GM23338 (cell line): ENCODE measurements around the gene COP1. TPM values are rescaled to one million over a fixed set of nuclear protein-coding genes. Genes with fewer than 3 reads are reported as not detected.

ENCODE experiments used
- ATAC-seq: fragments of 200-7000 bp; cut with Tn5 transposase; 3 replicates; pipeline ENCODE4 v1.9.1; 2020
- DNase-seq: peaks from one replicate; pipeline ENCODE4 v3.0.0-alpha.2; 2015; ENCODE audit warnings: low spot score
- H2AFZ ChIP-seq: fragments of 200-600 bp; sonication (generic); 2 replicates; pipeline ENCODE4 v1.8.0; 2016; ENCODE audit warnings: antibody characterized with exemption, mild to moderate bottlenecking, moderate library complexity
- H3F3A ChIP-seq: fragments of 200-600 bp; sonication (generic); replicated peaks from 2 replicates; pipeline ENCODE4 v1.8.0; 2017; ENCODE audit warnings: antibody characterized with exemption, mixed run types, low read depth
- H3K27ac ChIP-seq: fragments of 200-600 bp; sonication (generic); 2 replicates; pipeline ENCODE4 v1.6.1; 2016; ENCODE audit warnings: low read depth
- H3K27me3 ChIP-seq: fragments of 200-600 bp; sonication (generic); 2 replicates; pipeline ENCODE4 v1.8.0; 2016; ENCODE audit warnings: mild to moderate bottlenecking, mixed run types, moderate library complexity; ENCODE audit not compliant: insufficient read depth
- H3K36me3 ChIP-seq: fragments of 200-600 bp; sonication (generic); 2 replicates; pipeline ENCODE4 v1.8.0; 2016; ENCODE audit warnings: mild to moderate bottlenecking; ENCODE audit not compliant: insufficient read depth
- H3K4me1 ChIP-seq: fragments of 200-600 bp; sonication (generic); 2 replicates; pipeline ENCODE4 v1.8.0; 2016; ENCODE audit warnings: mild to moderate bottlenecking, moderate library complexity; ENCODE audit not compliant: insufficient read depth
- H3K4me2 ChIP-seq: fragments of 200-600 bp; sonication (generic); 2 replicates; pipeline ENCODE4 v1.7.1; 2017; ENCODE audit warnings: mixed run types
- H3K4me3 ChIP-seq: fragments of 200-600 bp; sonication (generic); 2 replicates; pipeline ENCODE4 v1.6.1; 2016; ENCODE audit warnings: mixed run types
- H3K79me2 ChIP-seq: fragments of 200-600 bp; sonication (generic); replicated peaks from 2 replicates; pipeline ENCODE4 v1.8.0; 2017; ENCODE audit warnings: mild to moderate bottlenecking; ENCODE audit not compliant: insufficient read depth
- H3K9me2 ChIP-seq: fragments of 200-600 bp; sonication (generic); 2 replicates; pipeline ENCODE4 v1.8.0; 2017; ENCODE audit not compliant: insufficient read depth
- H4K20me1 ChIP-seq: fragments of 200-600 bp; sonication (generic); replicated peaks from 2 replicates; pipeline ENCODE4 v1.8.0; 2017; ENCODE audit warnings: mild to moderate bottlenecking; ENCODE audit not compliant: insufficient read depth
- H3K27ac Mint-ChIP-seq: 2 replicates; pipeline ENCODE4 v1.8.0; 2020; ENCODE audit warnings: inconsistent platforms, mild to moderate bottlenecking, moderate library complexity, mixed read lengths
- H3K27me3 Mint-ChIP-seq: 3 replicates; pipeline ENCODE4 v1.8.0; 2022; ENCODE audit warnings: low read depth, mild to moderate bottlenecking, moderate library complexity, mixed read lengths, inconsistent platforms; ENCODE audit not compliant: insufficient read depth, poor library complexity
- H3K36me3 Mint-ChIP-seq: 3 replicates; pipeline ENCODE4 v1.8.0; 2021; ENCODE audit warnings: low read depth, mild to moderate bottlenecking, inconsistent platforms, moderate library complexity, mixed read lengths
- H3K4me1 Mint-ChIP-seq: 3 replicates; pipeline ENCODE4 v1.8.0; 2020; ENCODE audit warnings: mild to moderate bottlenecking, inconsistent platforms, mixed read lengths
- H3K4me3 Mint-ChIP-seq: 3 replicates; pipeline ENCODE4 v1.8.0; 2021; ENCODE audit warnings: moderate library complexity, mild to moderate bottlenecking, inconsistent platforms, mixed read lengths
- H3K9me3 Mint-ChIP-seq: 3 replicates; pipeline ENCODE4 v1.8.0; 2020; ENCODE audit warnings: moderate library complexity, mild to moderate bottlenecking, inconsistent platforms, mixed read lengths
- CREB1 ChIP-seq: fragments of 250-450 bp; sonication (Bioruptor Pico); IDR thresholded peaks from 2 replicates; pipeline ENCODE4 v1.5.0; 2020; ENCODE audit warnings: low read depth, mild to moderate bottlenecking, moderate library complexity
- EZH2 ChIP-seq: fragments of 200-600 bp; sonication (generic); IDR thresholded peaks from one replicate; pipeline ENCODE4 v1.8.0; 2017; ENCODE audit warnings: antibody characterized with exemption, mild to moderate bottlenecking, low read depth; ENCODE audit not compliant: unreplicated experiment
- EZH2phosphoT487 ChIP-seq: fragments of 200-600 bp; sonication (generic); IDR thresholded peaks from one replicate; pipeline ENCODE4 v1.8.1; 2018; ENCODE audit warnings: antibody characterized with exemption; ENCODE audit not compliant: unreplicated experiment
- NANOG ChIP-seq: IDR thresholded peaks from 2 replicates; pipeline ENCODE4 v1.6.1; 2016; ENCODE audit warnings: antibody characterized with exemption, borderline replicate concordance
- POLR2AphosphoS5 ChIP-seq: IDR thresholded peaks from 2 replicates; pipeline ENCODE4 v1.6.1; 2016; ENCODE audit warnings: antibody characterized with exemption, low read depth
- STAT1 ChIP-seq: IDR thresholded peaks from one replicate; pipeline ENCODE4 v1.6.1; 2016; ENCODE audit warnings: antibody characterized with exemption; ENCODE audit not compliant: unreplicated experiment
- ZNF114 ChIP-seq: fragments of 250-450 bp; sonication (Bioruptor Pico); IDR thresholded peaks from 2 replicates; pipeline ENCODE4 v1.5.0; 2020; ENCODE audit warnings: mild to moderate bottlenecking, moderate library complexity
- ZNF331 ChIP-seq: fragments of 250-450 bp; sonication (Bioruptor Pico); IDR thresholded peaks from 2 replicates; pipeline ENCODE4 v1.5.0; 2020; ENCODE audit warnings: low read depth, mild to moderate bottlenecking, moderate library complexity
- polyA plus RNA-seq: library from polyadenylated mRNA; unstranded; fragments of >200 nt; fragmentation: Nextera tagmentation; extraction: Ambion mirVana; gene quantifications from 2 replicates; pipeline ENCODE4 v1.2.1, GENCODE V29; 2016
- total RNA-seq: library from RNA; depleted of rRNA; stranded (reverse); fragments of >200 nt; shearing (Covaris generic); gene quantifications from 2 replicates; pipeline ENCODE4 v1.2.3, GENCODE V29; 2014
- TF ChIP-seq, protein P1 (sequence below), 2 experiments: fragments of 200-600 bp in 1 of 2; sonication (generic) in 1 of 2; conservative IDR thresholded peaks; 2 replicates each; pipeline versions ENCODE4 v1.5.1 to v1.6.1; 2016 to 2017; ENCODE audit warnings: antibody characterized with exemption in 2 of 2, low read depth in 2 of 2, mild to moderate bottlenecking in 2 of 2, moderate library complexity in 1 of 2
- TF ChIP-seq, protein P2 (sequence below): IDR thresholded peaks from 2 replicates; pipeline ENCODE4 v1.6.1; 2016; ENCODE audit warnings: antibody characterized with exemption
- TF ChIP-seq, protein P3 (sequence below): fragments of 250-450 bp; sonication (Bioruptor Pico); IDR thresholded peaks from 2 replicates; pipeline ENCODE4 v1.5.0; 2020; ENCODE audit warnings: mild to moderate bottlenecking, moderate library complexity
- TF ChIP-seq, protein P4 (sequence below): IDR thresholded peaks from one replicate; pipeline ENCODE4 v1.6.1; 2018; ENCODE audit warnings: antibody characterized with exemption; ENCODE audit not compliant: unreplicated experiment

The COP1 gene
- total and polyA plus RNA-seq, 2 experiments from 2014 or later = 54.0 to 54.9 TPM

DNA sequence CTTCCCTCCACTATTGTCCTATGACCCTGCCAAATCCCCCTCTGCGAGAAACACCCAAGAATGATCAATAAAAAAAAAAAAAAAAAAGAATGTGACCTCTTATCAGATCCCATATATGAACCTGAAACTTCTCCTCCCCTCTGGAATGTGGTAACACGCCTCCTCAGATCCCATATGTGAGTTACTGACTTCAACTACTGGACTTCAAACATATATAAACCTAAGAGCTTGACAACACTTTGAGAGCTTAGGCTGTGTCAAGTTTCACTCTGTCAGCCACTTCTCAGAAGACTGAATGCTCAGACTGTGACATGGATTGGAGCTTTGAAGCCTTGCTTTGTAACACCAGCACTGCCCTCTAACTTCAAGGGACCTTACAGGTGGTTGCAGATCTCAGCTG is 148.4 kb downstream of the COP1 start:
- peaks cover 2% of the 10 kb centered on the region; the same call in 1 of the 3 replicates for H3K4me1 Mint-ChIP-seq
- no peak overlapping the region for H2AFZ ChIP-seq
- H3K9me3 Mint-ChIP-seq = no peaks in the 10 kb centered on the region
- no peak for TF ChIP-seq CREB1 (CRISPR knock-in tag)
- TF ChIP-seq NANOG = no peak
- no peak for TF ChIP-seq EZH2phosphoT487
- TF ChIP-seq EZH2 = no peak
- no peak for TF ChIP-seq ZNF331 (CRISPR knock-in tag)
- TF ChIP-seq, protein P1, sequence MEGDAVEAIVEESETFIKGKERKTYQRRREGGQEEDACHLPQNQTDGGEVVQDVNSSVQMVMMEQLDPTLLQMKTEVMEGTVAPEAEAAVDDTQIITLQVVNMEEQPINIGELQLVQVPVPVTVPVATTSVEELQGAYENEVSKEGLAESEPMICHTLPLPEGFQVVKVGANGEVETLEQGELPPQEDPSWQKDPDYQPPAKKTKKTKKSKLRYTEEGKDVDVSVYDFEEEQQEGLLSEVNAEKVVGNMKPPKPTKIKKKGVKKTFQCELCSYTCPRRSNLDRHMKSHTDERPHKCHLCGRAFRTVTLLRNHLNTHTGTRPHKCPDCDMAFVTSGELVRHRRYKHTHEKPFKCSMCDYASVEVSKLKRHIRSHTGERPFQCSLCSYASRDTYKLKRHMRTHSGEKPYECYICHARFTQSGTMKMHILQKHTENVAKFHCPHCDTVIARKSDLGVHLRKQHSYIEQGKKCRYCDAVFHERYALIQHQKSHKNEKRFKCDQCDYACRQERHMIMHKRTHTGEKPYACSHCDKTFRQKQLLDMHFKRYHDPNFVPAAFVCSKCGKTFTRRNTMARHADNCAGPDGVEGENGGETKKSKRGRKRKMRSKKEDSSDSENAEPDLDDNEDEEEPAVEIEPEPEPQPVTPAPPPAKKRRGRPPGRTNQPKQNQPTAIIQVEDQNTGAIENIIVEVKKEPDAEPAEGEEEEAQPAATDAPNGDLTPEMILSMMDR (conservative IDR thresholded peaks at IDR 0.05; ENCODE audit: low read depth in 2 of 2) = no peak
- no peak for TF ChIP-seq ZNF114 (CRISPR knock-in tag)
- TF ChIP-seq, protein P2, sequence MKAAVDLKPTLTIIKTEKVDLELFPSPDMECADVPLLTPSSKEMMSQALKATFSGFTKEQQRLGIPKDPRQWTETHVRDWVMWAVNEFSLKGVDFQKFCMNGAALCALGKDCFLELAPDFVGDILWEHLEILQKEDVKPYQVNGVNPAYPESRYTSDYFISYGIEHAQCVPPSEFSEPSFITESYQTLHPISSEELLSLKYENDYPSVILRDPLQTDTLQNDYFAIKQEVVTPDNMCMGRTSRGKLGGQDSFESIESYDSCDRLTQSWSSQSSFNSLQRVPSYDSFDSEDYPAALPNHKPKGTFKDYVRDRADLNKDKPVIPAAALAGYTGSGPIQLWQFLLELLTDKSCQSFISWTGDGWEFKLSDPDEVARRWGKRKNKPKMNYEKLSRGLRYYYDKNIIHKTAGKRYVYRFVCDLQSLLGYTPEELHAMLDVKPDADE = no peak
- TF ChIP-seq POLR2AphosphoS5 = no peak
- TF ChIP-seq, protein P3, sequence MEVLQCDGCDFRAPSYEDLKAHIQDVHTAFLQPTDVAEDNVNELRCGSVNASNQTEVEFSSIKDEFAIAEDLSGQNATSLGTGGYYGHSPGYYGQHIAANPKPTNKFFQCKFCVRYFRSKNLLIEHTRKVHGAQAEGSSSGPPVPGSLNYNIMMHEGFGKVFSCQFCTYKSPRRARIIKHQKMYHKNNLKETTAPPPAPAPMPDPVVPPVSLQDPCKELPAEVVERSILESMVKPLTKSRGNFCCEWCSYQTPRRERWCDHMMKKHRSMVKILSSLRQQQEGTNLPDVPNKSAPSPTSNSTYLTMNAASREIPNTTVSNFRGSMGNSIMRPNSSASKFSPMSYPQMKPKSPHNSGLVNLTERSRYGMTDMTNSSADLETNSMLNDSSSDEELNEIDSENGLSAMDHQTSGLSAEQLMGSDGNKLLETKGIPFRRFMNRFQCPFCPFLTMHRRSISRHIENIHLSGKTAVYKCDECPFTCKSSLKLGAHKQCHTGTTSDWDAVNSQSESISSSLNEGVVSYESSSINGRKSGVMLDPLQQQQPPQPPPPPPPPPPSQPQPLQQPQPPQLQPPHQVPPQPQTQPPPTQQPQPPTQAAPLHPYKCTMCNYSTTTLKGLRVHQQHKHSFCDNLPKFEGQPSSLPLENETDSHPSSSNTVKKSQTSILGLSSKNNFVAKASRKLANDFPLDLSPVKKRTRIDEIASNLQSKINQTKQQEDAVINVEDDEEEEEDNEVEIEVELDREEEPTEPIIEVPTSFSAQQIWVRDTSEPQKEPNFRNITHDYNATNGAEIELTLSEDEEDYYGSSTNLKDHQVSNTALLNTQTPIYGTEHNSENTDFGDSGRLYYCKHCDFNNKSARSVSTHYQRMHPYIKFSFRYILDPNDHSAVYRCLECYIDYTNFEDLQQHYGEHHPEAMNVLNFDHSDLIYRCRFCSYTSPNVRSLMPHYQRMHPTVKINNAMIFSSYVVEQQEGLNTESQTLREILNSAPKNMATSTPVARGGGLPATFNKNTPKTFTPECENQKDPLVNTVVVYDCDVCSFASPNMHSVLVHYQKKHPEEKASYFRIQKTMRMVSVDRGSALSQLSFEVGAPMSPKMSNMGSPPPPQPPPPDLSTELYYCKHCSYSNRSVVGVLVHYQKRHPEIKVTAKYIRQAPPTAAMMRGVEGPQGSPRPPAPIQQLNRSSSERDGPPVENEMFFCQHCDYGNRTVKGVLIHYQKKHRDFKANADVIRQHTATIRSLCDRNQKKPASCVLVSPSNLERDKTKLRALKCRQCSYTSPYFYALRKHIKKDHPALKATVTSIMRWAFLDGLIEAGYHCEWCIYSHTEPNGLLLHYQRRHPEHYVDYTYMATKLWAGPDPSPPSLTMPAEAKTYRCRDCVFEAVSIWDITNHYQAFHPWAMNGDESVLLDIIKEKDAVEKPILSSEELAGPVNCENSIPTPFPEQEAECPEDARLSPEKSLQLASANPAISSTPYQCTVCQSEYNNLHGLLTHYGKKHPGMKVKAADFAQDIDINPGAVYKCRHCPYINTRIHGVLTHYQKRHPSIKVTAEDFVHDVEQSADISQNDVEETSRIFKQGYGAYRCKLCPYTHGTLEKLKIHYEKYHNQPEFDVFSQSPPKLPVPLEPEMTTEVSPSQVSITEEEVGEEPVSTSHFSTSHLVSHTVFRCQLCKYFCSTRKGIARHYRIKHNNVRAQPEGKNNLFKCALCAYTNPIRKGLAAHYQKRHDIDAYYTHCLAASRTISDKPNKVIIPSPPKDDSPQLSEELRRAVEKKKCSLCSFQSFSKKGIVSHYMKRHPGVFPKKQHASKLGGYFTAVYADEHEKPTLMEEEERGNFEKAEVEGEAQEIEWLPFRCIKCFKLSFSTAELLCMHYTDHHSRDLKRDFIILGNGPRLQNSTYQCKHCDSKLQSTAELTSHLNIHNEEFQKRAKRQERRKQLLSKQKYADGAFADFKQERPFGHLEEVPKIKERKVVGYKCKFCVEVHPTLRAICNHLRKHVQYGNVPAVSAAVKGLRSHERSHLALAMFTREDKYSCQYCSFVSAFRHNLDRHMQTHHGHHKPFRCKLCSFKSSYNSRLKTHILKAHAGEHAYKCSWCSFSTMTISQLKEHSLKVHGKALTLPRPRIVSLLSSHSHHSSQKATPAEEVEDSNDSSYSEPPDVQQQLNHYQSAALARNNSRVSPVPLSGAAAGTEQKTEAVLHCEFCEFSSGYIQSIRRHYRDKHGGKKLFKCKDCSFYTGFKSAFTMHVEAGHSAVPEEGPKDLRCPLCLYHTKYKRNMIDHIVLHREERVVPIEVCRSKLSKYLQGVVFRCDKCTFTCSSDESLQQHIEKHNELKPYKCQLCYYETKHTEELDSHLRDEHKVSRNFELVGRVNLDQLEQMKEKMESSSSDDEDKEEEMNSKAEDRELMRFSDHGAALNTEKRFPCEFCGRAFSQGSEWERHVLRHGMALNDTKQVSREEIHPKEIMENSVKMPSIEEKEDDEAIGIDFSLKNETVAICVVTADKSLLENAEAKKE = no peak
- no peak for TF ChIP-seq STAT1
- TF ChIP-seq, protein P4, sequence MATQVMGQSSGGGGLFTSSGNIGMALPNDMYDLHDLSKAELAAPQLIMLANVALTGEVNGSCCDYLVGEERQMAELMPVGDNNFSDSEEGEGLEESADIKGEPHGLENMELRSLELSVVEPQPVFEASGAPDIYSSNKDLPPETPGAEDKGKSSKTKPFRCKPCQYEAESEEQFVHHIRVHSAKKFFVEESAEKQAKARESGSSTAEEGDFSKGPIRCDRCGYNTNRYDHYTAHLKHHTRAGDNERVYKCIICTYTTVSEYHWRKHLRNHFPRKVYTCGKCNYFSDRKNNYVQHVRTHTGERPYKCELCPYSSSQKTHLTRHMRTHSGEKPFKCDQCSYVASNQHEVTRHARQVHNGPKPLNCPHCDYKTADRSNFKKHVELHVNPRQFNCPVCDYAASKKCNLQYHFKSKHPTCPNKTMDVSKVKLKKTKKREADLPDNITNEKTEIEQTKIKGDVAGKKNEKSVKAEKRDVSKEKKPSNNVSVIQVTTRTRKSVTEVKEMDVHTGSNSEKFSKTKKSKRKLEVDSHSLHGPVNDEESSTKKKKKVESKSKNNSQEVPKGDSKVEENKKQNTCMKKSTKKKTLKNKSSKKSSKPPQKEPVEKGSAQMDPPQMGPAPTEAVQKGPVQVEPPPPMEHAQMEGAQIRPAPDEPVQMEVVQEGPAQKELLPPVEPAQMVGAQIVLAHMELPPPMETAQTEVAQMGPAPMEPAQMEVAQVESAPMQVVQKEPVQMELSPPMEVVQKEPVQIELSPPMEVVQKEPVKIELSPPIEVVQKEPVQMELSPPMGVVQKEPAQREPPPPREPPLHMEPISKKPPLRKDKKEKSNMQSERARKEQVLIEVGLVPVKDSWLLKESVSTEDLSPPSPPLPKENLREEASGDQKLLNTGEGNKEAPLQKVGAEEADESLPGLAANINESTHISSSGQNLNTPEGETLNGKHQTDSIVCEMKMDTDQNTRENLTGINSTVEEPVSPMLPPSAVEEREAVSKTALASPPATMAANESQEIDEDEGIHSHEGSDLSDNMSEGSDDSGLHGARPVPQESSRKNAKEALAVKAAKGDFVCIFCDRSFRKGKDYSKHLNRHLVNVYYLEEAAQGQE = no peak
- H3K36me3 ChIP-seq = no peaks in the 10 kb centered on the region
- ATAC-seq (peak; percentile 43; the same call in 1 of the 3 replicates), DNase-seq (no peak)
- no peaks in the 10 kb centered on the region for H3K4me1 ChIP-seq
- H3K4me3 ChIP-seq = no peak overlapping the region
- H3K27ac ChIP-seq = no peak overlapping the region
- no peaks in the 10 kb centered on the region for H3F3A ChIP-seq
- H3K9me2 ChIP-seq = no peaks in the 10 kb centered on the region
- 0 out of 2 replicates have a peak, but pooled peaks cover 4% of the 10 kb centered on the region for H4K20me1 ChIP-seq
- no peaks in the 10 kb centered on the region for H3K79me2 ChIP-seq
- H3K4me2 ChIP-seq = no peak overlapping the region
- H3K27me3 Mint-ChIP-seq = no peaks in the 10 kb centered on the region
- no peaks in the 10 kb centered on the region for H3K27me3 ChIP-seq
- no peak overlapping the region for H3K4me3 Mint-ChIP-seq
- H3K36me3 Mint-ChIP-seq = peaks cover 3% of the 10 kb centered on the region; the same call in 2 of the 3 replicates
- H3K27ac Mint-ChIP-seq = no peak overlapping the region
